HG03135 (cell line): Measurements from ENCODE around the gene MAP3K6.

ENCODE experiments used
- ATAC-seq: cut with Tn5 transposase; IDR thresholded peaks from one replicate; pipeline ENCODE4 v1.9.1; 2021; ENCODE audit warnings: mild to moderate bottlenecking, moderate library complexity; ENCODE audit not compliant: unreplicated experiment

Gene MAP3K6

GRCh38 chr1:27356619-27357280 is 10.0 kb downstream of the MAP3K6 start:
- no peak for ATAC-seq

DNA sequence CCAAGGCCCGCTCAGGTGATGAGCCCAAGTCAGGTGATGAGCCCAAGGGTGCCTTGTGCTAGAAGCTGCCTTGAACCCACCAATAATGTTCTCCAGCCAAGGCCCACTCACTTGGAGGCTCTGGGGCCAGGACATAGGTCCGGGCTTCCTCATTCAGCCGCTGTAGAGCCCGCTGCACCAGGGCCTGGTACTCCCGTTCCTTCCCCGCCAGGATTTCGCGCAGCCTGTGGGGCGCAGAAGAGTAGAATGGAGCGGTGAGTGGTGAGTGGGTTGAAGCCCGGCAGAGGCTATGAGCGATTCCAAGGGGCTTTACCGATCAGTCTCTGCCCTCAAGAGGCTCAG is 10.5 kb downstream of the MAP3K6 start:
- no peak for ATAC-seq

- ATAC-seq: no peak
Measured at GRCh38 chr1:27355683-27356082, 11.1 kb downstream of the MAP3K6 start.

GRCh38 chr1:27353629-27354028 is 13.1 kb downstream of the MAP3K6 start:
- no peak for ATAC-seq

DNA sequence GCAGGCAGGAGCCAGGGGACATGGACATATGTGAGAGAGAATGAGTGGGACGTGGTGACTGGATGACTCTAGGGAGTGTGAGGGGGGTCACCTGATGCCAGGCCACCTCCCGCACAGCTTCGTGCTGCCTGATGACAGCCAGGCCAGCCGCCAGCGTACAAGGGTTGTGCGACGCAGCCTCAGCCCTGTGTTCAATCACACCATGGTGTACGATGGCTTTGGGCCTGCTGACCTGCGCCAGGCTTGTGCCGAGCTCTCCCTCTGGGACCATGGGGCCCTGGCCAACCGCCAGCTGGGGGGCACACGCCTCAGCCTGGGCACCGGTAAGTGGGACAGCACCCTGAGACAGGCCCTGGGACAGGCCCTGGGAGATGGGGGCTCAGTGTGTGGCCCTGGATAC is 13.6 kb downstream of the MAP3K6 start:
- ATAC-seq: no peak

GRCh38 chr1:27351541-27352107 is 15.1 kb downstream of the MAP3K6 start:
- no peak for ATAC-seq

GRCh38 chr1:27350663-27351540 is 15.9 kb downstream of the MAP3K6 start:
- no peak for ATAC-seq

GRCh38 chr1:27349784-27350662 is 16.7 kb downstream of the MAP3K6 start:
- no peak for ATAC-seq

DNA sequence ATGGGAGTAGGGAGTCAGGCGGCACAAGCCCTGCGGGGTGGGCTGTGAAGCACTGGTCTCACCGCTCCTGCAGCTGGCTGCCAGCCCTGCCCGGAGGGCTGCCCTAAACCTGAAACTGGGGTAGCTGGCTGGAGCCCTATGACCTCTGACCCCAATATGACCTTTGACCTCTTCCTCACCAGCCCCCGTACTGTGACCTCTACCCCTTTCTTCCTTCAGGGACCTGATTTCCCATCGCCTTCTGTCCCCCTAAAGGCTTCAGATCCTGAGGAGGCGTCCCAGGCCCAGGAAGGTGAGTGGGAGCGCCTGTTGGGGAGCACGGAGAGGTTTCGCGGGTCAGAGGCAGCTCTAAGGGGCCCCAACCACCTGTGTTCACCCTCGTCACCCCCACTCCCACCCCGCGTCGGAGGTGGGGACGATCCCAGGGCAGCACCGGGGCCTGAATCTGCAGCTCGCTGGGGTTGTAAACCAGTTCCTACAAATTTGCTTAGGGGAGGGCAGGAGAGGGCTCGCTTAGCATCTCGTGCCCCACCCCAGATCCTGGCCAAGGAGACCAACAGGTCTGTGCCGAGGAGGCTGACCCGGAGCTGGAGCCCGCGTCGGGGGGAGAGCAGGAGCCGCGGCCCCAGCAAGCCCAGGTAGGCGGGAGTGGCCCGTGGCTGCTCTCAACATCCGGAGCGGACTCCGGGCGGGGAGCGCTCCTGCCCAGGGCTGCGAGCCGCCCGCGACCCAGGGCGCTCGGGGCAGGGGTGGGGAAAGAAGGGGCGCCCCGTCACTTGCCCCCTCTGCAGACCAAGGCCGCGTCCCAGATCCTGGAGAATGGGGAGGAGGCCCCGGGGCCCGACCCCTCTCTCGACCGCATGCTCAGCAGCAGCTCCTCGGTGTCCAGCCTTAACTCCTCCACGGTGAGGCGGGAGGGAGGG is 17.6 kb downstream of the MAP3K6 start:
- no peak for ATAC-seq

GRCh38 chr1:27346991-27347624 is 19.7 kb downstream of the MAP3K6 start:
- ATAC-seq: no peak

GRCh38 chr1:27346357-27346756 is 20.4 kb downstream of the MAP3K6 start:
- no peak for ATAC-seq

GRCh38 chr1:27345272-27345671 is 21.5 kb downstream of the MAP3K6 start:
- ATAC-seq: no peak

DNA sequence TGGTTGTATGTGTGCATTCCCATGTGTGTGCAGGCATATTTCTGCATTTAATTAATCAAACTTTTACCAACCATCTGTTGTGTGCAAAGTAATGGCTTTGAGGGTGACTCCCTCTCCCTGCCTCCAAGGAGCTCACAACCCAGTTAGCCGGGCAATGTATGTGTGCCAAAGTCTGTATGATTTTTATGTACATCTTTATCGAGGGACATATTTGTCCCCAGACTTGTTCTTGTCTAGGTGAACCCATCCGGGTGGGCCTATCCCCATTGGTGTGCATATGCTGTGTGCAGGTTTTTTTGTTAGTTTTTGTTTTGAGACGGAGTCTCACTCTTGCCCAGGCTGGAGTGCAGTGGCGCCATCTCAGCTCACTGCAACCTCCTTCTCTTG is 23.1 kb downstream of the MAP3K6 start:
- ATAC-seq: no peak

- no peak for ATAC-seq
Measured at GRCh38 chr1:27342778-27343638, 23.8 kb downstream of the MAP3K6 start.

DNA sequence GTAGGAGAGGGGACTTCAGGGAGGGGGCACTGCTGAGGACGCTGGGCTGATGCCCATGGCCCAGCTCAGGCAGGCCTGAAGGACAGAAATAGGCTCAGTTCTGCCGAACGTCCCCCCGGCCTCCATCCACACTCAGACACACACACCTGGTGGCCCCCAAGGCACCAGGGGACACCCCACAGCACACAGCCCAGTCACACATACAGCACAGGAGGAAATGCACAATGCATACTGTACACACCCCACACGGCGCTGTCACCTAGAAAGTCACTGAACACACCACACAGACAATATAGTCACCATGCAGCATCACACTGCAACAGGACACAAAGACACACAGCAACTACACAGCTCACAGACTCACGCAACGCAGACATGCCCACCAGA is 24.4 kb downstream of the MAP3K6 start:
- peak; percentile 10 for ATAC-seq

- peak; percentile 54 for ATAC-seq
Measured at GRCh38 chr1:27341525-27342252, 25.1 kb downstream of the MAP3K6 start, which contains the start of gene SYTL1. Gene SYTL1, plus strand, starts transcription at chr1:27342022. Its CDS starts 3,313 bp downstream, at chr1:27345335.

DNA sequence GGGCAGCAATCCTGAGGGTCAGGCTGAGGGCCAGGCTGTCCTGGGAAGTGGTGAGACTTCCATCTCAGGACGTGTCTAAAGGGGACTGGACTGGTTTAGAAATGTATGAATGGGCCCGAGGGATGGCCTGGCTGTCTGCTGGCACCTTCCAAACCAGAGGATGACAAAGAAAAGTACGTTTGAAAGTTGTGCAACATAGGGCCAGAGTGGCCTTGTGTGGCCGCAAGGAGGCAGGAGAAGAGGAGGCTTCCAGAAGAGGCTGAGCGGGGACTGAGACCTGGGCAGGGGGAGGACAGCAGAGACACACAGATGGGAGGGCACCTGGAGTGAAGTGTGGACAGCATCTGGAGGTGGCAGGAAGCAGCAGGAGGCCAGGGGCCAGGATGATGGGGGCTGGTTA is 27.5 kb downstream of the MAP3K6 start:
- no peak for ATAC-seq

- no peak for ATAC-seq
Measured at GRCh38 chr1:27338751-27339150, 28.0 kb downstream of the MAP3K6 start.
